RWPE2 (cell line): ENCODE results near the gene CD300LB.
"Not testable (repeated sequence)": the region's sequence is repeated elsewhere in the genome, so short reads cannot be mapped to it uniquely, and the experiment has no call there.

Experiments
- ATAC-seq: fragments of 200-7000 bp; cut with Tn5 transposase; 3 replicates; pipeline ENCODE4 v1.9.1; 2021; ENCODE audit warnings: low read depth
- DNase-seq: peaks from one replicate; pipeline ENCODE4 v3.0.0-alpha.2; 2020; ENCODE audit warnings: low spot score
- H3K27ac ChIP-seq: fragments of 450-650 bp; 2 replicates; pipeline ENCODE4 v1.5.1; 2017; ENCODE audit warnings: mild to moderate bottlenecking; ENCODE audit not compliant: poor library complexity, severe bottlenecking
- H3K27me3 ChIP-seq: fragments of 250-450 bp; sonication (Bioruptor Pico); 2 replicates; pipeline ENCODE4 v1.5.1; 2021; ENCODE audit warnings: mild to moderate bottlenecking, moderate library complexity; ENCODE audit not compliant: insufficient read depth, poor library complexity, severe bottlenecking
- H3K36me3 ChIP-seq: fragments of 250-450 bp; sonication (Bioruptor Pico); 2 replicates; pipeline ENCODE4 v1.5.1; 2020; ENCODE audit warnings: low read depth, mild to moderate bottlenecking, moderate library complexity
- H3K4me1 ChIP-seq: fragments of 250-450 bp; sonication (Bioruptor Pico); 2 replicates; pipeline ENCODE4 v1.5.1; 2021; ENCODE audit warnings: mild to moderate bottlenecking, moderate library complexity; ENCODE audit not compliant: insufficient read depth, poor library complexity, severe bottlenecking
- H3K4me3 ChIP-seq: fragments of 250-450 bp; sonication (Bioruptor Pico); 2 replicates; pipeline ENCODE4 v1.5.1; 2021; ENCODE audit warnings: mild to moderate bottlenecking, moderate library complexity; ENCODE audit not compliant: severe bottlenecking
- H3K9me3 ChIP-seq: fragments of 250-450 bp; sonication (Bioruptor Pico); 2 replicates; pipeline ENCODE4 v1.5.1; 2021; ENCODE audit warnings: mild to moderate bottlenecking, moderate library complexity; ENCODE audit not compliant: severe bottlenecking
- TF ChIP-seq, protein P1 (sequence below): fragments of 450-650 bp; IDR thresholded peaks from one replicate; pipeline ENCODE4 v1.5.1; 2017; ENCODE audit warnings: mild to moderate bottlenecking, moderate library complexity; ENCODE audit not compliant: poor library complexity, severe bottlenecking

Gene CD300LB

GRCh38 chr17:74531231-74531761, at the start of gene CD300LB:
CD300LB (minus strand) TSS chr17:74531475; CDS start chr17:74531350, 125 bp downstream.
- TF ChIP-seq, protein P1, sequence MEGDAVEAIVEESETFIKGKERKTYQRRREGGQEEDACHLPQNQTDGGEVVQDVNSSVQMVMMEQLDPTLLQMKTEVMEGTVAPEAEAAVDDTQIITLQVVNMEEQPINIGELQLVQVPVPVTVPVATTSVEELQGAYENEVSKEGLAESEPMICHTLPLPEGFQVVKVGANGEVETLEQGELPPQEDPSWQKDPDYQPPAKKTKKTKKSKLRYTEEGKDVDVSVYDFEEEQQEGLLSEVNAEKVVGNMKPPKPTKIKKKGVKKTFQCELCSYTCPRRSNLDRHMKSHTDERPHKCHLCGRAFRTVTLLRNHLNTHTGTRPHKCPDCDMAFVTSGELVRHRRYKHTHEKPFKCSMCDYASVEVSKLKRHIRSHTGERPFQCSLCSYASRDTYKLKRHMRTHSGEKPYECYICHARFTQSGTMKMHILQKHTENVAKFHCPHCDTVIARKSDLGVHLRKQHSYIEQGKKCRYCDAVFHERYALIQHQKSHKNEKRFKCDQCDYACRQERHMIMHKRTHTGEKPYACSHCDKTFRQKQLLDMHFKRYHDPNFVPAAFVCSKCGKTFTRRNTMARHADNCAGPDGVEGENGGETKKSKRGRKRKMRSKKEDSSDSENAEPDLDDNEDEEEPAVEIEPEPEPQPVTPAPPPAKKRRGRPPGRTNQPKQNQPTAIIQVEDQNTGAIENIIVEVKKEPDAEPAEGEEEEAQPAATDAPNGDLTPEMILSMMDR = no peak
- ATAC-seq = no peak
- Histone ChIP-seq H3K9me3 (no peaks in the 10 kb centered on the region), H3K36me3 (no peaks in the 10 kb centered on the region), H3K4me1 (no peaks in the 10 kb centered on the region), H3K27me3 (peaks cover 19% of the 10 kb centered on the region), H3K4me3 (no peak within 1 kb of the TSS), H3K27ac (no peak within 1 kb of the TSS)
- DNase-seq = peak; percentile 30

DNA sequence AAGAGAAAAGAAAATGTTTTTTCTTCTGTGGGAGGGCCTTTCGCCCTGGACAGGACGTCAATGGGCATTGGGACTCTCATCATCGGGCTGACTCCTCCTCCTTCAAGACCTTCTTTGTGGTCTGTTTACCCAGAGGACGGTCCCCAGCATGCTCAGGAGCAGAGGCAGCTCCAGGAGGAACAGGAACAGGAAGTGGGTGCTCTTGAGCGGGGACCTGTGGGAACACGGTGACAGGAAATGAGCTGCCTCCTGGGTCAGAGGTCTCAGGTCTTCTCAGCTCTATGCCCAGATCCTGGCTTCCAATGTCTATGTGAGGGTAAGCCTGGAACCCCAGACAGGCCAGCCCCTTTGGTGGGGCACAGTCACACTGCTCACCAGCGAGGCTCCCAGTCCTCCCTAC, 48.6 kb upstream of the CD300LB start:
- Histone ChIP-seq H3K4me3 (no peak overlapping the region), H3K9me3 (no peaks in the 10 kb centered on the region), H3K36me3 (no peaks in the 10 kb centered on the region), H3K4me1 (no peaks in the 10 kb centered on the region), H3K27me3 (no peaks in the 10 kb centered on the region), H3K27ac (no peak overlapping the region)
- DNase-seq (no peak), ATAC-seq (no peak)
- TF ChIP-seq, protein P1 = no peak

- no peak for DNase-seq
- Histone ChIP-seq H3K4me3 (no peak overlapping the region), H3K9me3 (no peaks in the 10 kb centered on the region), H3K27me3 (no peaks in the 10 kb centered on the region), H3K27ac (no peak overlapping the region), H3K36me3 (no peaks in the 10 kb centered on the region), H3K4me1 (no peaks in the 10 kb centered on the region)
- TF ChIP-seq, protein P1 = no peak
- no peak for ATAC-seq
Observed at GRCh38 chr17:74578979-74579378, 47.7 kb upstream of the CD300LB start.

- Histone ChIP-seq H3K9me3 (no peaks in the 10 kb centered on the region), H3K4me1 (peaks cover 4% of the 10 kb centered on the region), H3K27ac (no peak overlapping the region), H3K27me3 (no peaks in the 10 kb centered on the region), H3K4me3 (no peak overlapping the region), H3K36me3 (no peaks in the 10 kb centered on the region)
- TF ChIP-seq, protein P1 = no peak
- no peak for DNase-seq
- no peak for ATAC-seq
Observed at GRCh38 chr17:74574489-74575142, 43.3 kb upstream of the CD300LB start.

- not testable (repeated sequence) for H3K4me1 ChIP-seq, H3K27ac ChIP-seq, H3K36me3 ChIP-seq, DNase-seq, H3K27me3 ChIP-seq, H3K9me3 ChIP-seq, ATAC-seq, H3K4me3 ChIP-seq
Observed at GRCh38 chr17:74573635-74574034, 42.4 kb upstream of the CD300LB start.
